GM19397 (cell line): ENCODE measurements around the gene PHEX.
"Not testable (repeated sequence)": the region's sequence is repeated elsewhere in the genome, so short reads cannot be mapped to it uniquely, and the experiment has no call there.

ENCODE experiments used
- ATAC-seq: cut with Tn5 transposase; IDR thresholded peaks from one replicate; pipeline ENCODE4 v1.9.1; 2021; ENCODE audit warnings: mild to moderate bottlenecking, moderate library complexity; ENCODE audit not compliant: unreplicated experiment

Gene PHEX

GRCh38 chrX:22203186-22203585 lies 171.1 kb downstream of the PHEX start:
- no peak for ATAC-seq

- ATAC-seq: no peak
These were observed 174.7 kb downstream of the PHEX start for GRCh38 chrX:22206781-22207180.

- ATAC-seq: no peak
These were observed 188.8 kb downstream of the PHEX start for GRCh38 chrX:22220941-22221340.

GRCh38 chrX:22234380-22234779 lies 202.3 kb downstream of the PHEX start:
- ATAC-seq: no peak

GRCh38 chrX:22237479-22237878 lies 205.4 kb downstream of the PHEX start:
- no peak for ATAC-seq

DNA sequence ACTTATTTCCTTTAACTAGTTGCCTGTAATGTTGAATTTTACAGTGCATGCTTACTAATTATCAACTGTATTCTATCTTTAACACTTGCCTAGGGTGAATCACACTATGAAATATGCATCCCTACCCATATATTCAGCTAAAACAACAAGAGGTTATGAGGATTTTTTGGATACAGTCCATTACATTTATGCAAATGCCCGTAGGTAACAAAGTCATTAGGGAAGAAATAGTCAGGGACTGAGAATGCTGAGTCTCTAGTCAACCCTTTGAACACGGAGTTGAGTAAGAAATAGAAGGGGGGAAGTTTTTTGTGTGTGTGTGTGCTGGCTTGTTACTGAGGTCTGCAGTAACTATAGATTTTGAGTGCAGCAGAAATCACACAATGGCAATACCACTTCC lies 214.5 kb downstream of the PHEX start:
- ATAC-seq: no peak

- no peak for ATAC-seq
These were observed 215.0 kb downstream of the PHEX start for GRCh38 chrX:22247169-22247568.

DNA sequence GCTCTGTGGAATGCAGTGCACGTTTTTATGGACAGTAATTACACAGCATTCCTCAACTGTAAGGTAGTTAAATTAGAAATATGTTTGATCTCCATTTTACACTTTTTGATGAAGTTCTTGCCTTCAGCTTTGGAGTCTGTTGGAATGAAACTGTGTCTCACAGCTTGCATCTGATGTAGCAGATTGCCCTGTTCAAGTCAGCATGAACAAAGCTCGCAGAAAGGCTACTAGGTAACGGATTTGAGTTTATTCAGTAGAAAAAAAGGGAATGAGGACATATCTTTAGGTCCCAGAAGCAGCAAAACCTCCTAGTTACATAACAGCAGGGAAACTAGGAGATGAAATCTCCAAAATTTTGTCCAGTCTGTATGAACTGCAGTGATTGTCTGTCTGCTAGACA lies 216.3 kb downstream of the PHEX start:
- no peak for ATAC-seq

GRCh38 chrX:22249371-22249770 lies 217.2 kb downstream of the PHEX start:
- ATAC-seq: no peak

DNA sequence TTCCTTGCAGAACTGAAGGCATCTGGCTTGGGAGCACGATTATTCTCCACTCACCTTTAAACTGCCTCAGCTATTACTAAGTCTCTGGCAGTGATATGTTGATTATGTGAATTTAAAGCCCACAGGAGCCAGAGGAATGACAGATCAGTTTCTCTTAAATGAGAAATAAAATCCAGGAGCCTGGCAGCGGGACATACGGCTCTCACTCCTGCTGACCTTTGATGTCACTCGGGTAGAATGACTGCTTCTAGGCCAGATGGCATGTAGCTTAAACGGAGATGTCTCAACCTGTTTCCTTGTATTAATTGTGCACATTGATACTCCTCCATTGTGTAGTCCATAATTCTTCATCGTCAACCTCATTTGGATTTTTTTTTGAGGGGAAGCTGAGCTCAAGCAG lies 236.6 kb downstream of the PHEX start:
- no peak for ATAC-seq

DNA sequence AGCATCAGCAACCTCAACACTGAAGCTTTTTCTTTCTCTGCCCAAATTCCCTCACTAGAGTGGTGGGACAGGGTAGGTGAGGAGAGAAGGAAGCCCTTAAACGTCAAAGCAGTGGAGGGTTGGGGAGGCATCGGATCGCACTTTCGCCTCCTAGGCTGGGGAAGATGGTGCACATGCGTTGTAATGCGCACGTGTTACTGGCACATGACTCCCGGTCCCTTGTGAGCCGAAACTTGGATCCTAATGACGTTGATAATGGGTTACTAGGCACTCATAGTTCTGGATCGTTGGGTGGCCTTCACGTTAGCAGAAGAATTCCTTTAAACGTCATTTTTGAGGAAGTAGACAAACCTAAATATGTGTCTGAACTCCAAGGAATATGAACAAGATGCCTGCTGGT lies 240.5 kb downstream of the PHEX start, which contains the start of gene CBLL2:
Gene CBLL2 (plus strand): TSS at position 301 of the 400 bp plus-strand sequence. CDS start 79 bp downstream, at position 380.
- no peak for ATAC-seq

DNA sequence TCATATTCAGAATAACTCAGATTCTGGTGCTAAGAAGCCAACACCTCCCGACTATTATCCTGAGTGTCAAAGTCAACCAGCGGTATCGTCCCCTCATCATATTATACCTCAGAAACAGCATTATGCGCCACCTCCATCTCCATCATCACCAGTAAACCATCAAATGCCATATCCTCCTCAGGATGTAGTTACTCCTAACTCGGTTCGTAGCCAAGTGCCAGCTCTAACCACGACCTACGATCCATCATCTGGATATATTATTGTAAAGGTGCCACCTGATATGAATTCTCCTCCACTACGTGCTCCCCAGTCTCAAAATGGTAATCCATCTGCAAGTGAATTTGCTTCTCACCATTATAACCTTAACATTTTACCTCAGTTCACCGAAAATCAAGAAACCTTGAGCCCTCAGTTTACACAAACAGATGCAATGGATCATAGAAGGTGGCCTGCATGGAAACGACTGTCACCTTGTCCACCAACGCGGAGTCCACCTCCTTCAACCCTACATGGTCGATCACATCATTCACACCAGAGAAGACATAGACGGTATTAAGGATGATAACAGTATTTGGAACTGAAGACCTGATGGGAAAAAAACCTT lies 241.7 kb downstream of the PHEX start:
- no peak for ATAC-seq

- ATAC-seq: no peak
These were observed 244.7 kb downstream of the PHEX start for GRCh38 chrX:22276781-22277180.

DNA sequence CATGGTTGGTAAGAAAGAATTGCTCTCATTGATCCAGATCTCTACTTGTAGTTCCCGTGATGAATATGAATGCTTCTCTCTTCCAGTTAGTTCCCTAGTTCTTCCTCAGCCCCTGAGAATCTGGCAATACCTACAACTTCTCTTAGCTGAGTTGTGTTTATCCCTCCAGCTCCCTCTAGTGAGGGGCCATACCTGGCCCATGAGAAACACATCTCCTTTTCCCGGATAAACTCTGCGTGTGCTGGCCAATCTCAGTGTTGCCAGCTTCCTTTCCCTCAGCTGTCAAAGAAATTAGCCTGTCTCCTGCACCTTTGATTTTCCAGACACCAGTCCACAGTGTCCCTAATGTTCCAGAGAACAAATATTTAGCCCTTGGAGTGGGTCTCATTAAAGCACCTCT lies 246.2 kb downstream of the PHEX start:
- ATAC-seq: no peak

- ATAC-seq: not testable (repeated sequence)
These were observed 257.1 kb downstream of the PHEX start for GRCh38 chrX:22289209-22289608.

- ATAC-seq: no peak
These were observed 264.7 kb downstream of the PHEX start for GRCh38 chrX:22296871-22297270.

- no peak for ATAC-seq
These were observed 268.0 kb downstream of the PHEX start for GRCh38 chrX:22300130-22300529.
